ENCODE results near the gene DNAJC21. TPM values are rescaled to one million over a fixed set of nuclear protein-coding genes. Genes with fewer than 3 reads are reported as not detected.

Gene DNAJC21
- total and polyA plus RNA-seq, 9 of the 15 experiments (the other 6 are each of a cell fraction or from before 2014, with no cell fraction given): 26.6 to 105 (median 70.7) TPM

GRCh38 chr5:34930462-34930844 is 1.1 kb downstream of the DNAJC21 start:
- no TSS peak for BruUV-seq (replicated peaks)
- Histone ChIP-seq H3K9me3 (replicated peaks; ENCODE audit: control insufficient read depth, insufficient read depth, low read depth, low read length) (no peaks in the 10 kb centered on the region), H3K9ac (ENCODE audit: insufficient read depth in 1 of 2, low read depth in 2 of 2, low read length in 2 of 2) (peak overlapping the region; percentile 76 to 97), H3K4me2 (ENCODE audit: insufficient read depth, low read length) (peak overlapping the region; percentile 94), H3K9me1 (ENCODE audit: control insufficient read depth, insufficient read depth, low read length) (no peaks in the 10 kb centered on the region), H3K79me2 (ENCODE audit: control insufficient read depth, insufficient read depth, low read length) (peaks cover 75% of the 10 kb centered on the region), H3K4me3 (peak overlapping the region; percentile 84), H4K20me1 (replicated peaks; ENCODE audit: control insufficient read depth, insufficient read depth, low read length) (no peaks in the 10 kb centered on the region), H2AFZ (ENCODE audit: low read depth, low read length) (peak overlapping the region; percentile 82; the same call in 1 of the 2 replicates), H3K4me1 (replicated peaks in 1 of 2; ENCODE audit: control insufficient read depth in 2 of 2, insufficient read depth in 2 of 2, low read length in 2 of 2) (peaks cover 9 to 18% of the 10 kb centered on the region in 2 experiments; a peak in 4 of 5 replicates), H3K27ac (ENCODE audit: extremely low read depth, low read depth, low read length) (peak overlapping the region; percentile 85), H3K27me3 (ENCODE audit: control insufficient read depth in 2 of 2, insufficient read depth in 2 of 2, low read length in 2 of 2) (no peaks in the 10 kb centered on the region), H3K36me3 (ENCODE audit: control insufficient read depth, insufficient read depth, low read length) (peaks cover 62% of the 10 kb centered on the region)
- intact Hi-C loops (cut with micrococcal nuclease): no loop called here
- no peak for DNase-seq (ENCODE audit: extremely low read depth in 1 of 4, low spot score in 3 of 4)
- 1% methylated on average over 3 of the region's 3 CpGs for WGBS (ENCODE audit: insufficient coverage, low coverage, missing lambda C conversion rate)
- FAIRE-seq: no peak
- in situ Hi-C loops (cut with MboI): no loop called here
- ChIA-PET POLR2A (interaction anchor here (0.6 to 3.7 kb wide), 6 partner anchors 9 to 335 kb away, joined by 3 to 67 read pairs (median 4); partner anchors contain the start of genes BRIX1 and RAD1), CTCF (ENCODE audit: low intra/inter-chr PET ratio) (no interaction called here)
- ATAC-seq: no peak
- no peak for TF ChIP-seq TGIF2 (CRISPR knock-in tag; IDR thresholded peaks at IDR 0.05)
- no peak for TF ChIP-seq ZSCAN29 (IDR thresholded peaks at IDR 0.05)
- TF ChIP-seq GATAD2B (IDR thresholded peaks at IDR 0.05; ENCODE audit: borderline replicate concordance): peak; percentile 27; the same call in 1 of the 2 replicates
- no peak for TF ChIP-seq MEF2D (tag; conservative IDR thresholded peaks at IDR 0.05; ENCODE audit: low read depth)
- TF ChIP-seq, protein P1, sequence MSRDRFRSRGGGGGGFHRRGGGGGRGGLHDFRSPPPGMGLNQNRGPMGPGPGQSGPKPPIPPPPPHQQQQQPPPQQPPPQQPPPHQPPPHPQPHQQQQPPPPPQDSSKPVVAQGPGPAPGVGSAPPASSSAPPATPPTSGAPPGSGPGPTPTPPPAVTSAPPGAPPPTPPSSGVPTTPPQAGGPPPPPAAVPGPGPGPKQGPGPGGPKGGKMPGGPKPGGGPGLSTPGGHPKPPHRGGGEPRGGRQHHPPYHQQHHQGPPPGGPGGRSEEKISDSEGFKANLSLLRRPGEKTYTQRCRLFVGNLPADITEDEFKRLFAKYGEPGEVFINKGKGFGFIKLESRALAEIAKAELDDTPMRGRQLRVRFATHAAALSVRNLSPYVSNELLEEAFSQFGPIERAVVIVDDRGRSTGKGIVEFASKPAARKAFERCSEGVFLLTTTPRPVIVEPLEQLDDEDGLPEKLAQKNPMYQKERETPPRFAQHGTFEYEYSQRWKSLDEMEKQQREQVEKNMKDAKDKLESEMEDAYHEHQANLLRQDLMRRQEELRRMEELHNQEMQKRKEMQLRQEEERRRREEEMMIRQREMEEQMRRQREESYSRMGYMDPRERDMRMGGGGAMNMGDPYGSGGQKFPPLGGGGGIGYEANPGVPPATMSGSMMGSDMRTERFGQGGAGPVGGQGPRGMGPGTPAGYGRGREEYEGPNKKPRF (IDR thresholded peaks at IDR 0.05; ENCODE audit: low read depth, low read length): no peak
- TF ChIP-seq ZFPM2 (CRISPR knock-in tag; IDR thresholded peaks at IDR 0.05): no peak
- TF ChIP-seq, protein P2, sequence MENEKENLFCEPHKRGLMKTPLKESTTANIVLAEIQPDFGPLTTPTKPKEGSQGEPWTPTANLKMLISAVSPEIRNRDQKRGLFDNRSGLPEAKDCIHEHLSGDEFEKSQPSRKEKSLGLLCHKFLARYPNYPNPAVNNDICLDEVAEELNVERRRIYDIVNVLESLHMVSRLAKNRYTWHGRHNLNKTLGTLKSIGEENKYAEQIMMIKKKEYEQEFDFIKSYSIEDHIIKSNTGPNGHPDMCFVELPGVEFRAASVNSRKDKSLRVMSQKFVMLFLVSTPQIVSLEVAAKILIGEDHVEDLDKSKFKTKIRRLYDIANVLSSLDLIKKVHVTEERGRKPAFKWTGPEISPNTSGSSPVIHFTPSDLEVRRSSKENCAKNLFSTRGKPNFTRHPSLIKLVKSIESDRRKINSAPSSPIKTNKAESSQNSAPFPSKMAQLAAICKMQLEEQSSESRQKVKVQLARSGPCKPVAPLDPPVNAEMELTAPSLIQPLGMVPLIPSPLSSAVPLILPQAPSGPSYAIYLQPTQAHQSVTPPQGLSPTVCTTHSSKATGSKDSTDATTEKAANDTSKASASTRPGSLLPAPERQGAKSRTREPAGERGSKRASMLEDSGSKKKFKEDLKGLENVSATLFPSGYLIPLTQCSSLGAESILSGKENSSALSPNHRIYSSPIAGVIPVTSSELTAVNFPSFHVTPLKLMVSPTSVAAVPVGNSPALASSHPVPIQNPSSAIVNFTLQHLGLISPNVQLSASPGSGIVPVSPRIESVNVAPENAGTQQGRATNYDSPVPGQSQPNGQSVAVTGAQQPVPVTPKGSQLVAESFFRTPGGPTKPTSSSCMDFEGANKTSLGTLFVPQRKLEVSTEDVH (IDR thresholded peaks at IDR 0.05; ENCODE audit: low read depth, partially characterized antibody): peak; percentile 12
- TF ChIP-seq PRPF4 (IDR thresholded peaks at IDR 0.05; ENCODE audit: insufficient read depth, low read depth, low read length, poor library complexity, severe bottlenecking): no peak
- no peak for TF ChIP-seq TRIM28 (IDR thresholded peaks at IDR 0.05)
- TF ChIP-seq SMARCA4 (IDR thresholded peaks at IDR 0.05): peak; percentile 25; the same call in 1 of the 2 replicates
- no peak for TF ChIP-seq RCOR1 (IDR thresholded peaks at IDR 0.05; ENCODE audit: borderline replicate concordance in 1 of 2, low read depth in 2 of 2, low read length in 2 of 2)
- peak; percentile 11 for TF ChIP-seq BRD9 (IDR thresholded peaks at IDR 0.05; ENCODE audit: low read depth, partially characterized antibody)
- 0 out of 4 replicates have a peak, but pooled peaks of 1 of the 2 experiments have one; percentile 14 for TF ChIP-seq NRF1 (conservative IDR thresholded peaks at IDR 0.05 in 1 of 2, IDR thresholded peaks at IDR 0.05 in 1 of 2)
- TF ChIP-seq ZBTB11 (CRISPR knock-in tag; IDR thresholded peaks at IDR 0.05): no peak
- TF ChIP-seq MAFF (IDR thresholded peaks at IDR 0.05; ENCODE audit: low read length): peak; percentile 41; the same call in 1 of the 2 replicates
